Neural progenitor cell (in vitro differentiated cells): ENCODE results near the gene KCTD16. TPM values are rescaled to one million over a fixed set of nuclear protein-coding genes. Genes with fewer than 3 reads are reported as not detected.

ENCODE experiments used
- DNase-seq: peaks from one replicate; pipeline ENCODE4 v3.0.0-alpha.2; 2016; ENCODE audit warnings: low spot score
- H2AFZ ChIP-seq: fragments of 200-600 bp; sonication (generic); replicated peaks from 2 replicates; pipeline ENCODE4 v1.6.1; 2016; ENCODE audit warnings: antibody characterized with exemption
- H3F3A ChIP-seq: fragments of 200-600 bp; sonication (generic); 2 replicates; pipeline ENCODE4 v1.6.1; 2016; ENCODE audit warnings: antibody characterized with exemption, low read depth
- H3K27ac ChIP-seq: fragments of 200-600 bp; sonication (generic); 2 replicates; pipeline ENCODE4 v1.5.1; 2016; ENCODE audit warnings: mild to moderate bottlenecking
- H3K27me3 ChIP-seq: fragments of 200-600 bp; sonication (generic); 2 replicates; pipeline ENCODE4 v1.6.1; 2016; ENCODE audit warnings: mild to moderate bottlenecking, moderate library complexity
- H3K36me3 ChIP-seq: fragments of 200-600 bp; sonication (generic); 2 replicates; pipeline ENCODE4 v1.5.1; 2016
- H3K4me1 ChIP-seq: fragments of 200-600 bp; sonication (generic); 2 replicates; pipeline ENCODE4 v1.6.1; 2016; ENCODE audit warnings: mixed run types
- H3K4me2 ChIP-seq: fragments of 200-600 bp; sonication (generic); 2 replicates; pipeline ENCODE4 v1.6.1; 2016
- H3K4me3 ChIP-seq: fragments of 200-600 bp; sonication (generic); 2 replicates; pipeline ENCODE4 v1.5.1; 2016
- H3K79me2 ChIP-seq: fragments of 200-600 bp; sonication (generic); 2 replicates; pipeline ENCODE4 v1.6.1; 2016; ENCODE audit warnings: low read depth
- H3K9ac ChIP-seq: fragments of 200-600 bp; sonication (generic); 2 replicates; pipeline ENCODE4 v1.6.1; 2016
- H3K9me3 ChIP-seq: fragments of 200-600 bp; sonication (generic); 2 replicates; pipeline ENCODE4 v1.5.1; 2016; ENCODE audit warnings: low read depth
- H4K20me1 ChIP-seq: fragments of 200-600 bp; sonication (generic); 2 replicates; pipeline ENCODE4 v1.6.1; 2016; ENCODE audit warnings: low read depth
- H3K27ac Mint-ChIP-seq: 3 replicates; pipeline ENCODE4 v1.8.0; 2021; ENCODE audit warnings: mixed read lengths
- H3K27me3 Mint-ChIP-seq: 2 replicates; pipeline ENCODE4 v1.8.0; 2022; ENCODE audit warnings: low read depth, mild to moderate bottlenecking, inconsistent platforms, moderate library complexity, mixed read lengths; ENCODE audit not compliant: insufficient read depth
- H3K36me3 Mint-ChIP-seq: 3 replicates; pipeline ENCODE4 v1.8.0; 2021; ENCODE audit warnings: mixed read lengths
- H3K4me1 Mint-ChIP-seq: 3 replicates; pipeline ENCODE4 v1.8.0; 2021; ENCODE audit warnings: mixed read lengths
- H3K4me3 Mint-ChIP-seq: 3 replicates; pipeline ENCODE4 v1.8.0; 2021; ENCODE audit warnings: mild to moderate bottlenecking, moderate library complexity, mixed read lengths
- H3K9me3 Mint-ChIP-seq: 3 replicates; pipeline ENCODE4 v1.8.0; 2020; ENCODE audit warnings: mixed read lengths
- CTCF ChIP-seq: fragments of 200-600 bp; sonication (generic); IDR thresholded peaks from 2 replicates; pipeline ENCODE4 v1.5.1; 2017; ENCODE audit warnings: antibody characterized with exemption, mild to moderate bottlenecking
- EZH2 ChIP-seq: fragments of 200-600 bp; sonication (generic); IDR thresholded peaks from 2 replicates; pipeline ENCODE4 v1.6.1; 2017; ENCODE audit warnings: antibody characterized with exemption, mild to moderate bottlenecking, moderate library complexity
- EZH2phosphoT487 ChIP-seq: fragments of 200-600 bp; sonication (generic); IDR thresholded peaks from 2 replicates; pipeline ENCODE4 v1.6.1; 2017; ENCODE audit warnings: antibody characterized with exemption
- total RNA-seq: library from RNA; depleted of rRNA; stranded (reverse); fragments of >200 nt; gene quantifications from 2 replicates; pipeline ENCODE4 v1.2.3, GENCODE V29; 2015; ENCODE audit warnings: low replicate concordance

The KCTD16 gene
- total RNA-seq, 1 donor from 2014 or later: 1.6 TPM

GRCh38 chr5:144122641-144123040, 48.0 kb upstream of the KCTD16 start:
- peaks cover 5% of the 10 kb centered on the region for H3K27me3 Mint-ChIP-seq
- peaks cover 3% of the 10 kb centered on the region for H3K9me3 Mint-ChIP-seq
- no peaks in the 10 kb centered on the region for H3K79me2 ChIP-seq
- H3K36me3 ChIP-seq: no peaks in the 10 kb centered on the region
- H3K9ac ChIP-seq: no peak overlapping the region
- no peak overlapping the region for H3K4me3 Mint-ChIP-seq
- H3K36me3 Mint-ChIP-seq: no peaks in the 10 kb centered on the region
- H3K4me1 ChIP-seq: no peaks in the 10 kb centered on the region
- H3K9me3 ChIP-seq: no peaks in the 10 kb centered on the region
- H3F3A ChIP-seq: no peaks in the 10 kb centered on the region
- no peak overlapping the region for H2AFZ ChIP-seq
- no peaks in the 10 kb centered on the region for H4K20me1 ChIP-seq
- no peak overlapping the region for H3K4me2 ChIP-seq
- no peak for TF ChIP-seq CTCF
- TF ChIP-seq EZH2: no peak
- TF ChIP-seq EZH2phosphoT487: no peak
- H3K4me1 Mint-ChIP-seq: peaks cover 15% of the 10 kb centered on the region
- H3K4me3 ChIP-seq: no peak overlapping the region
- H3K27ac Mint-ChIP-seq: peak overlapping the region; percentile 60
- H3K27me3 ChIP-seq: no peaks in the 10 kb centered on the region
- no peak for DNase-seq
- H3K27ac ChIP-seq: no peak overlapping the region

GRCh38 chr5:144125163-144125726, 45.4 kb upstream of the KCTD16 start:
- H3K27ac ChIP-seq: no peak overlapping the region
- H4K20me1 ChIP-seq: no peaks in the 10 kb centered on the region
- Mint-ChIP-seq H3K4me1 (peaks cover 15% of the 10 kb centered on the region), H3K4me3 (no peak overlapping the region), H3K9me3 (no peaks in the 10 kb centered on the region), H3K27me3 (peaks cover 5% of the 10 kb centered on the region), H3K27ac (no peak overlapping the region), H3K36me3 (no peaks in the 10 kb centered on the region)
- no peak for TF ChIP-seq EZH2
- H3K27me3 ChIP-seq: no peaks in the 10 kb centered on the region
- H3K4me2 ChIP-seq: no peak overlapping the region
- H3K9ac ChIP-seq: no peak overlapping the region
- no peaks in the 10 kb centered on the region for H3K36me3 ChIP-seq
- no peaks in the 10 kb centered on the region for H3K79me2 ChIP-seq
- no peaks in the 10 kb centered on the region for H3K9me3 ChIP-seq
- H3F3A ChIP-seq: no peaks in the 10 kb centered on the region
- no peak overlapping the region for H2AFZ ChIP-seq
- no peaks in the 10 kb centered on the region for H3K4me1 ChIP-seq
- no peak overlapping the region for H3K4me3 ChIP-seq
- no peak for DNase-seq

GRCh38 chr5:144126707-144127106, 44.0 kb upstream of the KCTD16 start:
- no peak overlapping the region for H3K27ac Mint-ChIP-seq
- H3K36me3 Mint-ChIP-seq: no peaks in the 10 kb centered on the region
- no peak overlapping the region for H3K4me2 ChIP-seq
- TF ChIP-seq EZH2 (no peak), CTCF (no peak), EZH2phosphoT487 (no peak)
- H3K27me3 ChIP-seq: no peaks in the 10 kb centered on the region
- peaks cover 5% of the 10 kb centered on the region for H3K27me3 Mint-ChIP-seq
- no peaks in the 10 kb centered on the region for H4K20me1 ChIP-seq
- DNase-seq: no peak
- no peak overlapping the region for H3K9ac ChIP-seq
- no peaks in the 10 kb centered on the region for H3K79me2 ChIP-seq
- no peaks in the 10 kb centered on the region for H3K9me3 Mint-ChIP-seq
- H3K9me3 ChIP-seq: no peaks in the 10 kb centered on the region
- no peaks in the 10 kb centered on the region for H3K4me1 ChIP-seq
- H3K27ac ChIP-seq: no peak overlapping the region
- no peaks in the 10 kb centered on the region for H3F3A ChIP-seq
- peaks cover 15% of the 10 kb centered on the region for H3K4me1 Mint-ChIP-seq
- H2AFZ ChIP-seq: no peak overlapping the region
- no peak overlapping the region for H3K4me3 ChIP-seq
- no peak overlapping the region for H3K4me3 Mint-ChIP-seq
- H3K36me3 ChIP-seq: no peaks in the 10 kb centered on the region

GRCh38 chr5:144128844-144129243, 41.8 kb upstream of the KCTD16 start:
- Histone ChIP-seq H3K27ac (no peak overlapping the region), H3K4me3 (no peak overlapping the region), H3K9ac (no peak overlapping the region), H4K20me1 (no peaks in the 10 kb centered on the region), H3K27me3 (no peaks in the 10 kb centered on the region), H3K4me1 (no peaks in the 10 kb centered on the region), H2AFZ (no peak overlapping the region), H3K36me3 (no peaks in the 10 kb centered on the region), H3K9me3 (no peaks in the 10 kb centered on the region), H3F3A (no peaks in the 10 kb centered on the region), H3K4me2 (no peak overlapping the region), H3K79me2 (no peaks in the 10 kb centered on the region)
- no peak for TF ChIP-seq EZH2phosphoT487
- no peak for TF ChIP-seq CTCF
- no peak for TF ChIP-seq EZH2
- Mint-ChIP-seq H3K27ac (no peak overlapping the region), H3K36me3 (no peaks in the 10 kb centered on the region), H3K4me3 (no peak overlapping the region), H3K27me3 (peaks cover 5% of the 10 kb centered on the region), H3K9me3 (no peaks in the 10 kb centered on the region), H3K4me1 (peaks cover 12% of the 10 kb centered on the region)
- DNase-seq: no peak
